OCI-LY7 (cell line): ENCODE measurements around the gene EDC3. TPM values are rescaled to one million over a fixed set of nuclear protein-coding genes. Genes with fewer than 3 reads are reported as not detected.

Experiments
- BruUV-seq: library from RNA; stranded (reverse); fragments of 400-500 nt; replicated peaks from 2 replicates; lab custom pipeline; 2021; lab: Mats Ljungman, UMichigan
- CTCF ChIA-PET: fragments of 300-600 bp; sonication (Branson Sonifier 250); formaldehyde crosslinking; loops from one replicate; lab custom pipeline; 2022; ENCODE audit warnings: antibody characterized with exemption; ENCODE audit not compliant: unreplicated experiment; lab: Charles Lee
- POLR2A ChIA-PET: fragments of 300-600 bp; sonication (Branson Sonifier 250); formaldehyde crosslinking; loops from one replicate; lab custom pipeline; 2022; ENCODE audit warnings: antibody characterized with exemption; lab: Charles Lee
- DNase-seq: peaks from one replicate; pipeline ENCODE4 v3.0.0-alpha.2; 2015; ENCODE audit warnings: low spot score
- H2AFZ ChIP-seq: fragments of 200-600 bp; sonication (generic), shearing (Covaris generic); 2 replicates; pipeline ENCODE4 v1.6.1; 2014; ENCODE audit warnings: mild to moderate bottlenecking, antibody characterized with exemption, low read length, moderate library complexity
- H3K27ac ChIP-seq: fragments of 200-600 bp; sonication (generic); 2 replicates; pipeline ENCODE4 v1.5.1; 2014; ENCODE audit warnings: mixed run types, low read depth, mild to moderate bottlenecking, moderate library complexity, low read length, inconsistent platforms; ENCODE audit not compliant: poor library complexity, severe bottlenecking
- H3K36me3 ChIP-seq: fragments of 200-600 bp; sonication (generic); 2 replicates; pipeline ENCODE4 v1.6.1; 2014; ENCODE audit warnings: mild to moderate bottlenecking, antibody characterized with exemption, low read length, moderate library complexity, mixed read lengths; ENCODE audit not compliant: insufficient read depth
- H3K4me1 ChIP-seq: fragments of 200-600 bp; sonication (generic); 2 replicates; pipeline ENCODE4 v1.5.1; 2014; ENCODE audit warnings: mild to moderate bottlenecking, low read length; ENCODE audit not compliant: insufficient read depth, poor library complexity, severe bottlenecking
- H3K4me2 ChIP-seq: fragments of 200-600 bp; sonication (generic); 2 replicates; pipeline ENCODE4 v1.6.1; 2014; ENCODE audit warnings: mild to moderate bottlenecking, low read length
- H3K4me3 ChIP-seq: fragments of 200-600 bp; sonication (generic); 2 replicates; pipeline ENCODE4 v1.5.1; 2014; ENCODE audit warnings: mild to moderate bottlenecking, low read depth, low read length; ENCODE audit not compliant: poor library complexity, severe bottlenecking
- H3K79me2 ChIP-seq: fragments of 200-600 bp; sonication (generic); 2 replicates; pipeline ENCODE4 v1.6.1; 2016; ENCODE audit warnings: low read depth, mild to moderate bottlenecking, low read length, moderate library complexity, mixed read lengths; ENCODE audit not compliant: insufficient read depth
- H3K9me2 ChIP-seq: fragments of 200-600 bp; sonication (generic); 2 replicates; pipeline ENCODE4 v1.6.1; 2016; ENCODE audit warnings: mild to moderate bottlenecking, low read length, mixed read lengths; ENCODE audit not compliant: insufficient read depth
- H3K9me3 ChIP-seq: fragments of 200-600 bp; sonication (generic); 2 replicates; pipeline ENCODE4 v1.6.1; 2014; ENCODE audit warnings: mild to moderate bottlenecking, mixed run types, low read length, mixed read lengths
- H4K20me1 ChIP-seq: fragments of 200-600 bp; sonication (generic); 2 replicates; pipeline ENCODE4 v1.6.1; 2014; ENCODE audit warnings: mild to moderate bottlenecking, antibody characterized with exemption, low read length, moderate library complexity, mixed read lengths; ENCODE audit not compliant: insufficient read depth
- EZH2phosphoT487 ChIP-seq: fragments of 200-600 bp; sonication (generic); IDR thresholded peaks from 2 replicates; pipeline ENCODE4 v1.6.1; 2018; ENCODE audit warnings: low read depth, borderline replicate concordance, mild to moderate bottlenecking, mixed run types, antibody characterized with exemption, low read length, moderate library complexity, mixed read lengths
- intact Hi-C: fragments of 100-400 bp; cut with micrococcal nuclease; formaldehyde crosslinking; loops from one replicate; pipeline ENCODE4 v1.10.0; 2022; ENCODE audit not compliant: unreplicated experiment
- total RNA-seq, 2 experiments: library from RNA; depleted of rRNA in 1 of 2; stranded (reverse); fragments of >200 nt in 1 of 2; shearing (Covaris generic) in 1 of 2; gene quantifications; 2 replicates each; pipeline ENCODE4 v1.2.3, GENCODE V29; 2014 to 2022
- TF ChIP-seq, protein P1 (sequence below): fragments of 200-600 bp; sonication (generic); conservative IDR thresholded peaks from 2 replicates; pipeline ENCODE4 v1.5.1; 2014; ENCODE audit warnings: mild to moderate bottlenecking, antibody characterized with exemption, low read length, moderate library complexity, mixed read lengths

EDC3 gene
- total RNA-seq, 2 experiments from 2014 or later, result 13.4 to 51.4 TPM

GRCh38 chr15:74614744-74615507 lies 80.9 kb downstream of the EDC3 start:
- Histone ChIP-seq H4K20me1 (peaks cover 19% of the 10 kb centered on the region), H3K9me3 (no peaks in the 10 kb centered on the region), H3K27ac (peak overlapping the region; percentile 81), H3K36me3 (peaks cover 30% of the 10 kb centered on the region; the same call in 1 of the 2 replicates), H2AFZ (peak overlapping the region; percentile 90), H3K9me2 (no peaks in the 10 kb centered on the region), H3K4me1 (peaks cover 17% of the 10 kb centered on the region), H3K79me2 (peaks cover 32% of the 10 kb centered on the region), H3K4me3 (peak overlapping the region; percentile 96), H3K4me2 (peak overlapping the region; percentile 93)
- TF ChIP-seq, protein P1, sequence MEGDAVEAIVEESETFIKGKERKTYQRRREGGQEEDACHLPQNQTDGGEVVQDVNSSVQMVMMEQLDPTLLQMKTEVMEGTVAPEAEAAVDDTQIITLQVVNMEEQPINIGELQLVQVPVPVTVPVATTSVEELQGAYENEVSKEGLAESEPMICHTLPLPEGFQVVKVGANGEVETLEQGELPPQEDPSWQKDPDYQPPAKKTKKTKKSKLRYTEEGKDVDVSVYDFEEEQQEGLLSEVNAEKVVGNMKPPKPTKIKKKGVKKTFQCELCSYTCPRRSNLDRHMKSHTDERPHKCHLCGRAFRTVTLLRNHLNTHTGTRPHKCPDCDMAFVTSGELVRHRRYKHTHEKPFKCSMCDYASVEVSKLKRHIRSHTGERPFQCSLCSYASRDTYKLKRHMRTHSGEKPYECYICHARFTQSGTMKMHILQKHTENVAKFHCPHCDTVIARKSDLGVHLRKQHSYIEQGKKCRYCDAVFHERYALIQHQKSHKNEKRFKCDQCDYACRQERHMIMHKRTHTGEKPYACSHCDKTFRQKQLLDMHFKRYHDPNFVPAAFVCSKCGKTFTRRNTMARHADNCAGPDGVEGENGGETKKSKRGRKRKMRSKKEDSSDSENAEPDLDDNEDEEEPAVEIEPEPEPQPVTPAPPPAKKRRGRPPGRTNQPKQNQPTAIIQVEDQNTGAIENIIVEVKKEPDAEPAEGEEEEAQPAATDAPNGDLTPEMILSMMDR, result 0 out of 2 replicates have a peak, but pooled peaks have one; percentile 9
- no peak for TF ChIP-seq EZH2phosphoT487
- CTCF ChIA-PET, result interaction anchor here (0.6 to 1.2 kb wide), 4 partner anchors 10 to 172 kb away, joined by 3 to 4 read pairs (median 4); no protein-coding TSS in a partner anchor
- peak; percentile 87 for DNase-seq
- BruUV-seq, result TSS peak; percentile 90
- POLR2A ChIA-PET, result interaction anchor here (0.6 to 2.5 kb wide), 6 partner anchors 17 to 360 kb away, joined by 3 to 10 read pairs (median 3); partner anchors contain the start of gene ARID3B
- intact Hi-C loops, result loop anchor here (2.0 kb wide), 2 partner anchors 74 to 154 kb away; partner anchors contain the start of genes ARID3B and UBL7

GRCh38 chr15:74613953-74614743 lies 81.7 kb downstream of the EDC3 start:
- no TSS peak for BruUV-seq
- Histone ChIP-seq H3K4me1 (peaks cover 17% of the 10 kb centered on the region), H3K4me3 (peak overlapping the region; percentile 96), H3K4me2 (peak overlapping the region; percentile 93), H3K36me3 (peaks cover 22% of the 10 kb centered on the region; the same call in 1 of the 2 replicates), H3K27ac (no peak overlapping the region), H2AFZ (peak overlapping the region; percentile 90), H3K79me2 (peaks cover 32% of the 10 kb centered on the region), H4K20me1 (peaks cover 19% of the 10 kb centered on the region), H3K9me3 (no peaks in the 10 kb centered on the region), H3K9me2 (no peaks in the 10 kb centered on the region)
- intact Hi-C loops, result loop anchor here (2.0 kb wide), 2 partner anchors 73 to 153 kb away; partner anchors contain the start of genes ARID3B and UBL7
- DNase-seq, result no peak
- TF ChIP-seq EZH2phosphoT487, result no peak
- TF ChIP-seq, protein P1, result no peak
- ChIA-PET CTCF (interaction anchor here (0.6 to 1.2 kb wide), 5 partner anchors 9 to 173 kb away, joined by 3 to 4 read pairs (median 3); partner anchors contain the start of gene ARID3B), POLR2A (interaction anchor here (0.5 to 2.5 kb wide), 7 partner anchors 16 to 173 kb away, joined by 3 to 10 read pairs (median 3); partner anchors contain the start of gene ARID3B)
